NCI-H460 (cell line): ENCODE measurements around the gene YKT6. TPM values are rescaled to one million over a fixed set of nuclear protein-coding genes. Genes with fewer than 3 reads are reported as not detected.

Experiments
- DNase-seq: peaks from one replicate; pipeline ENCODE4 v3.0.0-alpha.2; 2016; ENCODE audit warnings: low read depth; ENCODE audit errors: extremely low read depth
- polyA plus RNA-seq: library from polyadenylated mRNA; depleted of rRNA; stranded (reverse); fragments of >200 nt; gene quantifications from 2 replicates; pipeline ENCODE4 v1.2.3, GENCODE V29; 2014; cell fraction: nucleus; rRNA removed
- total RNA-seq: library from RNA; depleted of rRNA; stranded (reverse); fragments of >200 nt; shearing (Covaris generic); gene quantifications from 2 replicates; pipeline ENCODE4 v1.2.3, GENCODE V29; 2014; rRNA removed

Gene YKT6
- total RNA-seq, result 59.1 and 77.7 TPM in 2 replicates
- 69.5 and 77.1 TPM in 2 replicates for polyA plus RNA-seq

- DNase-seq, result peak; percentile 96
Measured at GRCh38 chr7:44200699-44201461, at the start of gene YKT6. TSS of gene YKT6 (plus strand) at chr7:44200978. CDS start at chr7:44201136, 158 bp downstream.

GRCh38 chr7:44151956-44152355 lies 48.8 kb upstream of the YKT6 start:
- no peak for DNase-seq

GRCh38 chr7:44152971-44153947 lies 47.5 kb upstream of the YKT6 start:
- DNase-seq, result no peak

- DNase-seq, result no peak
Measured at GRCh38 chr7:44153948-44154335, 46.8 kb upstream of the YKT6 start.

GRCh38 chr7:44154703-44155102 lies 46.1 kb upstream of the YKT6 start:
- DNase-seq, result no peak

- no peak for DNase-seq
Measured at GRCh38 chr7:44155191-44156185, 45.3 kb upstream of the YKT6 start.

GRCh38 chr7:44156453-44157010 lies 44.2 kb upstream of the YKT6 start:
- DNase-seq, result no peak

- no peak for DNase-seq
Measured at GRCh38 chr7:44157116-44158080, 43.4 kb upstream of the YKT6 start.

- no peak for DNase-seq
Measured at GRCh38 chr7:44158096-44158872, 42.5 kb upstream of the YKT6 start.

- no peak for DNase-seq
Measured at GRCh38 chr7:44158873-44159631, 41.7 kb upstream of the YKT6 start.

- DNase-seq, result no peak
Measured at GRCh38 chr7:44159824-44160630, 40.8 kb upstream of the YKT6 start.

- no peak for DNase-seq
Measured at GRCh38 chr7:44161371-44161770, 39.4 kb upstream of the YKT6 start.

- DNase-seq, result no peak
Measured at GRCh38 chr7:44162179-44162578, 38.6 kb upstream of the YKT6 start.

- no peak for DNase-seq
Measured at GRCh38 chr7:44162785-44163395, 37.9 kb upstream of the YKT6 start.

- no peak for DNase-seq
Measured at GRCh38 chr7:44163591-44163990, 37.2 kb upstream of the YKT6 start.

- DNase-seq, result no peak
Measured at GRCh38 chr7:44167920-44168319, 32.9 kb upstream of the YKT6 start.
